Measurements from ENCODE around the gene RFX2.

- TF ChIP-seq CTCF (IDR thresholded peaks at IDR 0.05; ENCODE audit: low read depth, low read length, poor library complexity, severe bottlenecking): peak; percentile 97
- no peak for TF ChIP-seq EZH2phosphoT487 (IDR thresholded peaks at IDR 0.05; ENCODE audit: borderline replicate concordance, low read length)
These were observed 123.1 kb downstream of the RFX2 start for GRCh38 chr19:5987077-5987818.

All from DOHH2 (cell line).